ENCODE data around the gene KLK12.

KLK12 gene

DNA sequence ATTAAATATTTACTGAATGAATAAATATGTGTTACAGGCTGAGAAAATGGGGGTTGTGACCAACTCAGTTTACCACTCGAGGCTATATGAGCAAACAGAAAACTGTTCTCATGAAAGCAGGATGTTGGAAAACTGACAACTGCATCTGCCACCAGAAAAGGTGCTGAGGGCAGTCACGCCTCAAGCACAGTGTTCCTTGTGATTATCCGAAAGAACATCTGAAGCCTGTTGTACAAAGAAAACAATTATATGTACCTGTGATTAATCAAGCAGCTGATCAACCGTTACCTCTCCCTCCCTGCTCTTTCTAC, 36.2 kb upstream of the KLK12 start:
- Histone ChIP-seq H3K36me3 (ENCODE audit: control insufficient read depth, insufficient read depth, low read length) (no peaks in the 10 kb centered on the region), H3K9me3 (ENCODE audit: control insufficient read depth, low read length) (no peaks in the 10 kb centered on the region), H3K4me3 (ENCODE audit: extremely low read depth, insufficient read depth, low read length, poor library complexity, severe bottlenecking) (no peak overlapping the region), H3K27ac (ENCODE audit: low read depth, low read length, severe bottlenecking) (no peak overlapping the region), H3K4me1 (ENCODE audit: control insufficient read depth, insufficient read depth, low read length, poor library complexity, severe bottlenecking) (no peaks in the 10 kb centered on the region)
- WGBS, 2 experiments (ENCODE audit: insufficient coverage in 2 of 2), result 86 to 94% methylated on average over 3 to 4 of the region's 4 CpGs

DNA sequence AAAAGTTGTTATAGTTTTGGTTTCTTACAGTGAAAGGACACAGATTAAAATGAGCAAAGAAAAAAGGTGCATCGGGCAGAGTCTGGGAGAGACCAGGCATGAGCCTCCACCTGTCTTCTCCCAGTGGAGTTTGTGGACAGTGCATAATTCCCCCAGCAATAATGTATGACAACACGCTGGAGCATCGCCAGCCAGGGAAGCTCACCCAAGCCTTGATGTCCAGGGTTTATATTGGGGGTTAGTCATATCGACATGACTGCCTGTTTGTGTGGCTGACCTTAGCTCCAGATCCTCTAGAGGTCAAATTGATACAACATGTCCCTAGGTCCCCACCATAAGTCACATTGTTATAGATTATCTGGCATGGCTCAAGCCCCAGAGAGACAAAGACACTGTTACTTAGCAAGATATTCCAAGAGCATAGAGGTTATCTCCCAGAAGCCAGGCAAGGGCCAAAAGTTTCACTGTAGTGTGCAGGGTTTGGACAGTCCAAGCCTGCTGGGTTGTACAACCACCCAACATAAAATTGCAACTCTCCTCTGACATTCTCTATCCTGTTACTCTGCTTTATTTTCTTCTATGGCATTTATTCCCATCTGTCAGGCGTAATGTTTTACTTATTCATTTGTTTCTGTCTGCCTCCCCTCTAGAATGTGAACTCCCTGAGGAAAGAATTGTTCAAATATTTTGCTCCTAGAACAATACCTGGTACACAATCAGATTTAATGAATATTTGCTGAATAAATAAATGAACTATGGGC, 35.7 kb upstream of the KLK12 start:
- H3K27ac ChIP-seq (ENCODE audit: low read depth, low read length, severe bottlenecking), result no peak overlapping the region
- H3K4me3 ChIP-seq (ENCODE audit: extremely low read depth, insufficient read depth, low read length, poor library complexity, severe bottlenecking), result no peak overlapping the region
- H3K4me1 ChIP-seq (ENCODE audit: control insufficient read depth, insufficient read depth, low read length, poor library complexity, severe bottlenecking), result no peaks in the 10 kb centered on the region
- H3K9me3 ChIP-seq (ENCODE audit: control insufficient read depth, low read length), result no peaks in the 10 kb centered on the region
- no peaks in the 10 kb centered on the region for H3K36me3 ChIP-seq (ENCODE audit: control insufficient read depth, insufficient read depth, low read length)
- WGBS, 2 experiments (ENCODE audit: insufficient coverage in 2 of 2), result 84 to 95% methylated on average over 3 to 4 of the region's 5 CpGs

DNA sequence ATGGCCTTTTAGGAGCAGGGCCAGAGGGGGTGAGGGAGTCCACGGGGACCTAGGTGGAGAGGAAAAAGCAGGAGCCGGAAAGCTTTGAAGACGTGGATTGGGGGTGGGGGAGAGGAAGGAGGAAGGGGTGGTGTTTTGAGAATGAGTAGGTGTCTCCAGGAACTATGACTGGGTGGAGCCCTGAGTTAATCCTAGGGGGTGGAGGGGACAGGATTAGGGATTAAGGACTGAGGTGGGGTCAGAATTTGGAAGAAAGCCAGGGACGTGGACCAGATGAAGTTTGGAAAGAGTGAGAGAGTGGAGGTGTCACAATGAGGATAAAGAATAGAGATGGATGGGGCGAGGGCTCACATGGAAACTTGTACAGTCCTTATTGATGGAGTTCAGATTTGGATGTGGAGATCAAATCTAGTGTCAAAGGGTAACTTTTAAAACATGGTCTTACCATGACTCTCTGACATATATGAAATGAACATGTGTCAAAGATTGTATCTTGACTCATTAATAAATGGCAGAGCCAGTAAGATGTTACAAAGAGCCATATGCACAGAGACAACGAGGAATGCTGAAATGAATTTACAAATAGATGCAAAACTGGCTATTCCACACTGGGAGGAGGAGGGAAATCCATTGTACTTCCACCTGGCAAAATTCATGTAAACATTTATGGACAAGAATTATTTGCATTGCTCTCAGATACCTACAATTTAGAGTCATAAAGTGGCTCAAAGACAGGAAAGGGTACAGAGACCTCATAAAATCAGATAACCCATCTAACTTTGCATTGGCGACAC, 31.8 kb upstream of the KLK12 start:
- WGBS, 2 experiments (ENCODE audit: insufficient coverage in 2 of 2), result 80 to 82% methylated on average over 6 to 7 of the region's 7 CpGs
- H3K36me3 ChIP-seq (ENCODE audit: control insufficient read depth, insufficient read depth, low read length), result no peaks in the 10 kb centered on the region
- H3K9me3 ChIP-seq (ENCODE audit: control insufficient read depth, low read length), result no peaks in the 10 kb centered on the region
- no peaks in the 10 kb centered on the region for H3K4me1 ChIP-seq (ENCODE audit: control insufficient read depth, insufficient read depth, low read length, poor library complexity, severe bottlenecking)
- no peak overlapping the region for H3K27ac ChIP-seq (ENCODE audit: low read depth, low read length, severe bottlenecking)
- H3K4me3 ChIP-seq (ENCODE audit: extremely low read depth, insufficient read depth, low read length, poor library complexity, severe bottlenecking), result no peak overlapping the region

DNA sequence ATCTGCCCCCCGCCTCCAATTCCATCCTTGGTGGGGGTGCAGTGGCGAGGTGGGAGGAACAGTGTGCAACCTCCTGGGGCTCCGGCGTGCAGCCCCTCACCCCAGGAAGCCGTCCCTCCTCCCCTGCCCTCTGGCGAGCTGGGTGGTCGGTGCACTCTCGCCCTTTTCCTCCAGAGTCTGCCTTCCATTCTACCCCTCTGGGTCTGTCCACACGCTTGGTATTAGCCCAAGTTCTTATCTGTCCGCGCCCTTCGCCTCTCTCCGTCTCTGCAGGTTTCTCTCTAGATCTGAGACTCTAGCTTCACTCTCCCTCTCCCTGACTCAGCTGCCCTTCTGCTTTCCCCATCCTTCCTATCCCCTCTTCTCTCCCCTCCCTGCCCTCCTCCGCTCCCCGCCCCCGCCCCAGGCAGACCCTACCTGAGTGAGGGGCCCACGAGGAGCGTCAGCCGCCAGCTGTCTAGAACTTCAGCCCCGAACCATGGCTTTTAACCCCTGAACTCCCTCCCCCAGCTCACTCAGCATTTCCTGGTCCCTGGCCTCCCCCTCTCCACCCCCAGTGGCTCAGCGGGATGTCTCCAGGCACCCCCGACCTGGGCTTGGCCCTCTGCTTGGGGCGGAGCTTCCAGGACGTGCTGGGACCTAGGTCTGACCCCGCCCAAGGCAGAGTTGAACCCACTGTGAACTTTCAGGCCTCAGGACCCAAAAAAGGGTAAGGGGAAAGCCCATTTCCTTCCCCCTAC, 30.6 kb upstream of the KLK12 start:
- H3K4me3 ChIP-seq (ENCODE audit: extremely low read depth, insufficient read depth, low read length, poor library complexity, severe bottlenecking), result peak overlapping the region; percentile 25
- no peaks in the 10 kb centered on the region for H3K4me1 ChIP-seq (ENCODE audit: control insufficient read depth, insufficient read depth, low read length, poor library complexity, severe bottlenecking)
- H3K36me3 ChIP-seq (ENCODE audit: control insufficient read depth, insufficient read depth, low read length), result no peaks in the 10 kb centered on the region
- no peak overlapping the region for H3K27ac ChIP-seq (ENCODE audit: low read depth, low read length, severe bottlenecking)
- H3K9me3 ChIP-seq (ENCODE audit: control insufficient read depth, low read length), result no peaks in the 10 kb centered on the region
- WGBS, 2 experiments (ENCODE audit: insufficient coverage in 2 of 2), result 16 to 22% methylated on average over 12 to 17 of the region's 25 CpGs

DNA sequence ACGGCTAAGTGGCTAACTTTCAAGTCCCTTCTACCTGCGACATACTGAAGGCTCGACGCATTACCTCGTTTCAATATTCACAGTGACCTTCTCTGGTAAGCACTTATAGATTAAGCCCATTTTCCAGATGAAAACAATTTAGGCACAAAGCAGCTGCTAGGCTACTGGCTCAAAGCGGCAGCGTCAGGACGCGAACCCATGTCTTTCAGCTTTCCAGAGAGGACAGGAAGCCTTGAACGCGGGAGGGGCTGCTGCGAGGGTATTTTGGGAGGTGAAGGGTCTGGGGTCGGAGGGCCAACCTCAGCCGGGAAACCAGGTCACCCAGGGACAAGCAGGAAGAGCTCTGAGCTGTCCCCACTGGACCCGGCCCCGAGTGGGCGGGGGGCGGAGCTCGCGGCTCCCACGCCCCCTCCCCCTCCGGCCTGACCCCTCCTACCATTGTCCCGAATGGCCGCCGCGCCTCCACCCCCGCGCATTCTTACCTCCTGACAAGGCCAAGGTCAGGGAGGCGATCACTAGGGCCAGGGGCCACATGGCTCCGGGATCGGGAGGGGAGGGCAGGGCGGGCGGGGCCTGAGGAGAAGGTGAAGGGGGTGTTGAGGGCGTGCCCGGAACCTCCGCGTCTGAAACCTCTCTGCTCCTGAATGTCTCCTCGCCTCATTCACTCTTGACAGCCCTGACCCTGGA, 29.9 kb upstream of the KLK12 start, which contains the start of gene KLK13:
TSS of gene KLK13 (minus strand) at position 559 of the 687 bp plus-strand sequence. CDS start at position 534, 25 bp downstream.
- peak within 1 kb of the TSS; percentile 25 for H3K4me3 ChIP-seq (ENCODE audit: extremely low read depth, insufficient read depth, low read length, poor library complexity, severe bottlenecking)
- WGBS, 2 experiments (ENCODE audit: insufficient coverage in 2 of 2), result 20 to 25% methylated on average over 15 to 16 of the region's 38 CpGs
- H3K36me3 ChIP-seq (ENCODE audit: control insufficient read depth, insufficient read depth, low read length), result no peaks in the 10 kb centered on the region
- H3K4me1 ChIP-seq (ENCODE audit: control insufficient read depth, insufficient read depth, low read length, poor library complexity, severe bottlenecking), result no peaks in the 10 kb centered on the region
- no peaks in the 10 kb centered on the region for H3K9me3 ChIP-seq (ENCODE audit: control insufficient read depth, low read length)
- H3K27ac ChIP-seq (ENCODE audit: low read depth, low read length, severe bottlenecking), result no peak within 1 kb of the TSS

DNA sequence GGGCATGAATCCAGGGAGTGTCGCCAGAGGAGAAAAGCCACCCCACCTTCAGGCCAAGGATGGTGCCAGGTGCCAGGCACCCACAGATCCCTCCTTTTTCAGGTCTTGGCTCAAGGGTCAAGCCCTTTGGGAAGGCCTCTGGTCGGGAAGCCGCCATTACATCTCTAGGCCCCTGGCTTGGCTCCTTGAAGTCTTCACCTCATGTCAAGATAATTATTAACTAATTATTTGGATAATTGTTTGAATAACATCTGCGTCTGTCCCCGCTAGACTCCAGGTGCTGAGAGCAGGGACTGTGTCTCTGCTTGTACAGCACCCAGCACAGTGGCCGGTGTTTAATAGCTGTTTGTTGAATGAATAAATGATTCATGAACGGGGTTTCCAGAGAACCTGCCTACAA, 28.9 kb upstream of the KLK12 start:
- H3K4me1 ChIP-seq (ENCODE audit: control insufficient read depth, insufficient read depth, low read length, poor library complexity, severe bottlenecking), result no peaks in the 10 kb centered on the region
- 95 to 100% methylated on average over 3 to 5 of the region's 7 CpGs for WGBS, 2 experiments (ENCODE audit: insufficient coverage in 2 of 2)
- H3K9me3 ChIP-seq (ENCODE audit: control insufficient read depth, low read length), result no peaks in the 10 kb centered on the region
- no peak overlapping the region for H3K27ac ChIP-seq (ENCODE audit: low read depth, low read length, severe bottlenecking)
- no peaks in the 10 kb centered on the region for H3K36me3 ChIP-seq (ENCODE audit: control insufficient read depth, insufficient read depth, low read length)
- H3K4me3 ChIP-seq (ENCODE audit: extremely low read depth, insufficient read depth, low read length, poor library complexity, severe bottlenecking), result no peak overlapping the region

DNA sequence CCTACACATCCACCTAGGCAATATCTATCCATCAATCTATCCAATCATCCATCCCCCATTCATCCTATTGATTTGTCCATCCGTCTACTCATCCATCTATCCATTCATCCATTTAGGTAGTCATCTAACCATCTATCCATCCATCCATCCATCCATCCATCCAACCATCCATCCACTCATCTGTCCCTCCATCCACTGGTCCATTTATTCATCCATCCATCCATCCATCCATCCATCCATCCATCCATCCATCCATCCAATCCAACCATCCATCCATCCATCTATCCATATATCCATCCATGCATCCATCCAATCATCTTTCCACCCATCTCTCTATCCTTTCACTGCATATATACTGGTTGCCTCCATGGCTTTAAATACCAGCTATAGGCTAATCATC, 26.2 kb upstream of the KLK12 start:
- Histone ChIP-seq H3K27ac (ENCODE audit: low read depth, low read length, severe bottlenecking) (no peak overlapping the region), H3K4me3 (ENCODE audit: extremely low read depth, insufficient read depth, low read length, poor library complexity, severe bottlenecking) (no peak overlapping the region), H3K36me3 (ENCODE audit: control insufficient read depth, insufficient read depth, low read length) (no peaks in the 10 kb centered on the region), H3K9me3 (ENCODE audit: control insufficient read depth, low read length) (no peaks in the 10 kb centered on the region), H3K4me1 (ENCODE audit: control insufficient read depth, insufficient read depth, low read length, poor library complexity, severe bottlenecking) (no peaks in the 10 kb centered on the region)
- 0% methylated on average over 1 of the region's 1 CpG for WGBS, 2 experiments (ENCODE audit: insufficient coverage in 2 of 2)

DNA sequence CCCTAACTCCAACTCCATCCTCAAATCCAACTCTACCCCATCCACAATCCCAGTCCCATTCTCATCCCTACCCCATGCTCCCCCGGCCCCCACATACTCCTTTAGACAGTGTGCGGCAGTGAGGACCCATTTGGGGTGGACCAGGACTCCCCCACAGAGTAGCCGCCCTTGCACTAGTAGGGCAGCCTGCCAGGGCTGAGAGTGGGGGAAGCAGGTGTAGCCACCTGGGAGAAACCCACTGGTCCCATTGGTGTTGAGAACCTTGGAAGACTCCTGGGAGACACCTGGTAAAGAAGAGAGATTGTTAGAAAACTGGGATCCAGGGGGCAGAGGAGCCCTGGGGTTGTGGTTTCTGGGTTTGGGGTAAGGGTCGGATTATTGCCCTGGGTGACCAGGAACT, 25.5 kb upstream of the KLK12 start:
- Histone ChIP-seq H3K27ac (ENCODE audit: low read depth, low read length, severe bottlenecking) (no peak overlapping the region), H3K36me3 (ENCODE audit: control insufficient read depth, insufficient read depth, low read length) (no peaks in the 10 kb centered on the region), H3K9me3 (ENCODE audit: control insufficient read depth, low read length) (no peaks in the 10 kb centered on the region), H3K4me3 (ENCODE audit: extremely low read depth, insufficient read depth, low read length, poor library complexity, severe bottlenecking) (no peak overlapping the region), H3K4me1 (ENCODE audit: control insufficient read depth, insufficient read depth, low read length, poor library complexity, severe bottlenecking) (no peaks in the 10 kb centered on the region)
- 0 to 42% methylated on average over 1 to 2 of the region's 4 CpGs for WGBS, 2 experiments (ENCODE audit: insufficient coverage in 2 of 2)

DNA sequence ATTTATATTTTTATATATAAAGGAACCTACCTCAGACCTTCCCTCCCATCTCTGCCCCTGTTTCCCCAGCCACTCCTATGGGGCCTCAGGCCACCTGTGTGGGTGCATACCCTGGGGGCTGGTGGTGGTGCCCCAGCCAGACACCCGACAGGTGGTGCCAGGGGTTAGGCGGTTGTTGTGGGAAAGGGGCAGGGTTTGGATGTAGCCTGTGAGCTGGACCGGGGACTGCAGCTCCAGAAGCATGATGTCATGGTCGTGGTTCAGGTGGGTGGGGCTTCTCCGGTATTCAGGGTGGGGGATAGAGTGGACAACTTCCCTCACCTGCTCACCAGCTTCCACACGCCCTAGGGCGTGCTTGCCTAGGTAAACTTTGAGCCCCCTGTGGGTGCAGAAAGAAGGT, 24.9 kb upstream of the KLK12 start:
- Histone ChIP-seq H3K4me3 (ENCODE audit: extremely low read depth, insufficient read depth, low read length, poor library complexity, severe bottlenecking) (no peak overlapping the region), H3K36me3 (ENCODE audit: control insufficient read depth, insufficient read depth, low read length) (no peaks in the 10 kb centered on the region), H3K27ac (ENCODE audit: low read depth, low read length, severe bottlenecking) (no peak overlapping the region), H3K9me3 (ENCODE audit: control insufficient read depth, low read length) (no peaks in the 10 kb centered on the region), H3K4me1 (ENCODE audit: control insufficient read depth, insufficient read depth, low read length, poor library complexity, severe bottlenecking) (no peaks in the 10 kb centered on the region)
- 60 to 79% methylated on average over 1 to 3 of the region's 7 CpGs for WGBS, 2 experiments (ENCODE audit: insufficient coverage in 2 of 2)

DNA sequence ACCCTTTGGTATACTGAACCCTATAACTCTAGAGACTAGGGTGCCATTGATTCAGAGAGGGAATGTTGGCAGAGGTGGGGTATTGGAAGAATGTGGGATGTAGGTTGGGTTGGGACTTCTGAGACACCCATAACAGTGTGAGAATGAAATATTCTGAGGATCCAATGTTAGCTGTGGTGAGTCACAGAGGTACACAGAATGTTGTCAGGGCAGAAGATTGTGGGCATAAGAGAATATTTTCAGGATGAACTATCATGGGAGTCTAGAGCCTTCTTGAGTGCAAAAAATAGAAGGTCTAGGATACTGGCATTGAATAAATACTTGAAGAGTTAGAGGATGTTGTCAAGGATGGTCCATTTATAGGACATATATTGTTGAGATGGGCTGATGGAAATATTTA, 21.1 kb upstream of the KLK12 start:
- H3K9me3 ChIP-seq (ENCODE audit: control insufficient read depth, low read length), result no peaks in the 10 kb centered on the region
- no peak overlapping the region for H3K4me3 ChIP-seq (ENCODE audit: extremely low read depth, insufficient read depth, low read length, poor library complexity, severe bottlenecking)
- no peak overlapping the region for H3K27ac ChIP-seq (ENCODE audit: low read depth, low read length, severe bottlenecking)
- no peaks in the 10 kb centered on the region for H3K4me1 ChIP-seq (ENCODE audit: control insufficient read depth, insufficient read depth, low read length, poor library complexity, severe bottlenecking)
- H3K36me3 ChIP-seq (ENCODE audit: control insufficient read depth, insufficient read depth, low read length), result no peaks in the 10 kb centered on the region
